Ovary (tissue), 9 donors: ENCODE data around the gene NUP85. TPM values are rescaled to one million over a fixed set of nuclear protein-coding genes. Genes with fewer than 3 reads are reported as not detected.

Experiments used
- polyA plus RNA-seq, 2 donors: library from polyadenylated mRNA; stranded (reverse); fragments of 200-250 nt in 1 of 2; fragments of 350-450 nt in 1 of 2; fragmentation: Illumina TruSeq in 1 of 2; extraction: RNeasy Lipid Tissue Mini Kit (QIAGEN cat#74804) in 1 of 2; gene quantifications; one replicate each; pipeline ENCODE4 v1.2.3, GENCODE V29; 2013 to 2014
- total RNA-seq, 7 donors: library from RNA; depleted of rRNA in 2 of 7; stranded (reverse); fragments of >200 nt in 2 of 7; fragmentation: NEBNext Ultra II Directional in 3 of 7; extraction: Animal tissue kit (Norgen Biotek cat#: 25700) in 3 of 7; gene quantifications; one replicate each; pipeline versions ENCODE4 v1.1.0 to v1.2.4, GENCODE V29; 2016 to 2023
- donor health status: DM: no; HTN: no; CAD: no; lungs with moderate emphysema.
- donor health status: DM: no; HTN: no; CAD: no.
- donor health status: Bipolar disorder and iron deficiency.
- donor health status: DM: yes; HTN: yes; CAD: no.
- donor health status: DM: no; HTN: no; CAD: no.
- donor health status: DM: yes; HTN: yes; CAD: no.

Gene NUP85
- total and polyA plus RNA-seq, 9 donors, result 23.4 to 82.2 (median 50.8) TPM

Other genes starting within 250 kb of the NUP85 start
- gene HID1, start 232.9 kb upstream of the NUP85 start, total RNA-seq, result 10 to 100 TPM in 2 of 7 donors, 1 to 10 TPM in 5; 1.8 to 21.6 (median 5.2) TPM
- gene HID1, start 232.9 kb upstream of the NUP85 start, polyA plus RNA-seq, result 1 to 10 TPM; 4.1 to 7.2 TPM
- 10 to 100 TPM in 1 of 7 donors, 1 to 10 TPM in 6; 4.5 to 19.2 (median 5.8) TPM for gene CDR2L, start 218.0 kb upstream of the NUP85 start, total RNA-seq
- gene CDR2L, start 218.0 kb upstream of the NUP85 start, polyA plus RNA-seq, result 1 to 10 TPM; 2.1 to 3.3 TPM
- 10 to 100 TPM; 17.9 to 40.6 (median 22.0) TPM for gene MRPL58, start 193.0 kb upstream of the NUP85 start, total RNA-seq
- gene MRPL58, start 193.0 kb upstream of the NUP85 start, polyA plus RNA-seq, result 10 to 100 TPM; 24.3 to 39.7 TPM
- 100 to 1,000 TPM; 137 to 226 (median 153) TPM for gene ATP5PD, start 158.7 kb upstream of the NUP85 start, total RNA-seq
- gene ATP5PD, start 158.7 kb upstream of the NUP85 start, polyA plus RNA-seq, result 100 to 1,000 TPM; 199 to 331 TPM
- 10 to 100 TPM; 25.0 to 62.5 (median 50.2) TPM for gene KCTD2, start 158.5 kb upstream of the NUP85 start, total RNA-seq
- 10 to 100 TPM; 35.8 to 66.8 TPM for gene KCTD2, start 158.5 kb upstream of the NUP85 start, polyA plus RNA-seq
- 10 to 100 TPM in 5 of 7 donors, 1 to 10 TPM in 2; 6.0 to 20.6 (median 12.6) TPM for gene SLC16A5, start 117.7 kb upstream of the NUP85 start, total RNA-seq
- 1 to 10 TPM; 2.0 to 10.0 TPM for gene SLC16A5, start 117.7 kb upstream of the NUP85 start, polyA plus RNA-seq
- 1 to 10 TPM; 4.6 to 8.5 (median 5.1) TPM for gene ARMC7, start 95.7 kb upstream of the NUP85 start, total RNA-seq
- gene ARMC7, start 95.7 kb upstream of the NUP85 start, polyA plus RNA-seq, result 10 to 100 TPM in 1 of 2 donors, 1 to 10 TPM in 1; 5.7 to 10.5 TPM
- gene NT5C, start 73.9 kb upstream of the NUP85 start, total RNA-seq, result 100 to 1,000 TPM in 2 of 7 donors, 10 to 100 TPM in 5; 51.3 to 118 (median 65.9) TPM
- gene NT5C, start 73.9 kb upstream of the NUP85 start, polyA plus RNA-seq, result 10 to 100 TPM; 10.0 to 72.9 TPM
- gene JPT1, start 51.2 kb upstream of the NUP85 start, total RNA-seq, result 10 to 100 TPM; 12.9 to 46.4 (median 20.2) TPM
- 10 to 100 TPM; 20.0 to 54.5 TPM for gene JPT1, start 51.2 kb upstream of the NUP85 start, polyA plus RNA-seq
- gene SUMO2, start 22.7 kb upstream of the NUP85 start, total RNA-seq, result 100 to 1,000 TPM in 5 of 7 donors, 10 to 100 TPM in 2; 75.7 to 504 (median 395) TPM
- 100 to 1,000 TPM; 120 to 497 TPM for gene SUMO2, start 22.7 kb upstream of the NUP85 start, polyA plus RNA-seq
- gene GGA3, start 55.9 kb downstream of the NUP85 start, total RNA-seq, result 10 to 100 TPM; 23.1 to 48.9 (median 38.3) TPM
- 10 to 100 TPM; 18.2 to 39.6 TPM for gene GGA3, start 55.9 kb downstream of the NUP85 start, polyA plus RNA-seq
- gene MRPS7, start 56.2 kb downstream of the NUP85 start, total RNA-seq, result 10 to 100 TPM; 19.6 to 44.8 (median 34.3) TPM
- gene MRPS7, start 56.2 kb downstream of the NUP85 start, polyA plus RNA-seq, result 10 to 100 TPM; 34.1 to 46.4 TPM
- gene MIF4GD, start 65.6 kb downstream of the NUP85 start, total RNA-seq, result 10 to 100 TPM; 11.8 to 20.3 (median 13.9) TPM
- gene MIF4GD, start 65.6 kb downstream of the NUP85 start, polyA plus RNA-seq, result 10 to 100 TPM; 15.7 to 17.8 TPM
- 10 to 100 TPM in 2 of 7 donors, 1 to 10 TPM in 5; 6.0 to 12.1 (median 7.9) TPM for gene SLC25A19, start 83.8 kb downstream of the NUP85 start, total RNA-seq
- 1 to 10 TPM; 4.1 to 7.4 TPM for gene SLC25A19, start 83.8 kb downstream of the NUP85 start, polyA plus RNA-seq
- 10 to 100 TPM; 49.2 to 84.9 (median 62.6) TPM for gene GRB2, start 200.0 kb downstream of the NUP85 start, total RNA-seq
- 10 to 100 TPM; 41.5 to 88.2 TPM for gene GRB2, start 200.0 kb downstream of the NUP85 start, polyA plus RNA-seq